ENCODE results near the gene GALNT16.

- TF ChIP-seq CTCF (IDR thresholded peaks at IDR 0.05; ENCODE audit: insufficient read depth, low read length): no peak
- TF ChIP-seq POLR2AphosphoS5 (IDR thresholded peaks at IDR 0.05; ENCODE audit: low read depth): no peak
- no peak for TF ChIP-seq SPI1 (IDR thresholded peaks at IDR 0.05; ENCODE audit: borderline replicate concordance, low read depth)
- no peak for TF ChIP-seq REST (IDR thresholded peaks at IDR 0.05; ENCODE audit: insufficient replicate concordance, low read depth)
- no peak for TF ChIP-seq GABPA (IDR thresholded peaks at IDR 0.05; ENCODE audit: low read depth)
Measured at GRCh38 chr14:69363055-69363454, 103.1 kb downstream of the GALNT16 start.
